HepG2 (cell line): Measurements from ENCODE around the gene TBCD. TPM values are rescaled to one million over a fixed set of nuclear protein-coding genes. Genes with fewer than 3 reads are reported as not detected.
A peak's percentile ranks its signal among the peaks of the same experiment; 100 is the strongest.

ENCODE experiments used
- AGO2 ChIP-seq: fragments of 200-400 bp; formaldehyde crosslinking; optimal IDR thresholded peaks from 2 replicates; pipeline ENCODE3; 2017; ENCODE audit warnings: mild to moderate bottlenecking, low read depth, low read length, moderate library complexity
- PRDM4 ChIP-seq: sonication (generic); formaldehyde crosslinking; IDR thresholded peaks from 2 replicates; pipeline ENCODE4 v1.9.0; 2021; ENCODE audit warnings: missing genetic modification reagents, borderline replicate concordance
- RBM22 ChIP-seq: fragments of 200-400 bp; formaldehyde crosslinking; optimal IDR thresholded peaks from 2 replicates; pipeline ENCODE3; 2017; ENCODE audit warnings: mild to moderate bottlenecking, low read length, moderate library complexity
- REPIN1 ChIP-seq: sonication (generic); formaldehyde crosslinking; IDR thresholded peaks from 2 replicates; pipeline ENCODE4 v1.8.0; 2022; ENCODE audit warnings: missing genetic modification reagents, low read depth, mild to moderate bottlenecking, borderline replicate concordance
- SIX4 ChIP-seq: sonication (generic); formaldehyde crosslinking; IDR thresholded peaks from 2 replicates; pipeline ENCODE4 v1.4.0; 2020; ENCODE audit warnings: missing genetic modification reagents
- ZNF180 ChIP-seq: sonication (generic); formaldehyde crosslinking; IDR thresholded peaks from 2 replicates; pipeline ENCODE4 v1.4.0; 2020; ENCODE audit warnings: low read depth, missing genetic modification reagents, borderline replicate concordance
- ZNF562 ChIP-seq: sonication (generic); formaldehyde crosslinking; IDR thresholded peaks from 2 replicates; pipeline ENCODE4 v1.8.0; 2022; ENCODE audit warnings: missing genetic modification reagents, borderline replicate concordance
- ZNF687 ChIP-seq: sonication (generic); formaldehyde crosslinking; IDR thresholded peaks from 2 replicates; pipeline ENCODE4 v1.5.1; 2020; ENCODE audit warnings: mild to moderate bottlenecking, missing genetic modification reagents, moderate library complexity
- polyA plus RNA-seq, 8 experiments: library from polyadenylated mRNA; depleted of rRNA in 3 of 8; stranded (reverse) in 7 of 8; unstranded in 1 of 8; fragments of >200 nt; fragmentation: Illumina TruSeq in 4 of 8; extraction: Trizol in 4 of 8; gene quantifications; 2 replicates each; pipeline versions ENCODE4 v1.2.1 to v1.2.3, GENCODE V29; 2011 to 2016; ENCODE audit warnings: low read depth in 4 of 8, missing spikeins in 1 of 8, mixed read lengths in 1 of 8; ENCODE audit not compliant: insufficient read depth in 1 of 8
- total RNA-seq, 5 experiments: library from RNA; depleted of rRNA; stranded (reverse); fragments of >200 nt; fragmentation: Illumina TruSeq; extraction: Trizol; gene quantifications; 2 replicates each; pipeline ENCODE4 v1.2.3, GENCODE V29; 2016; ENCODE audit warnings: low read depth in 1 of 5
- TF ChIP-seq, protein P1 (sequence below): sonication (generic); formaldehyde crosslinking; IDR thresholded peaks from 2 replicates; pipeline ENCODE4 v1.4.0; 2020; ENCODE audit warnings: missing genetic modification reagents
- TF ChIP-seq, protein P2 (sequence below): sonication (generic); formaldehyde crosslinking; IDR thresholded peaks from 2 replicates; pipeline ENCODE4 v1.4.0; 2020; ENCODE audit warnings: missing genetic modification reagents

Gene TBCD
- total and polyA plus RNA-seq, 2 of the 13 experiments (the other 11 are each of a cell fraction or from before 2014, with no cell fraction given): 33.9 to 54.8 TPM

- TF ChIP-seq ZNF562 (CRISPR knock-in tag) (no peak), AGO2 (peak; percentile 86), SIX4 (CRISPR knock-in tag) (no peak), REPIN1 (CRISPR knock-in tag) (no peak), ZNF687 (0 out of 2 replicates have a peak, but pooled peaks have one; percentile 13), RBM22 (peak; percentile 6), PRDM4 (CRISPR knock-in tag) (no peak), ZNF180 (no peak)
- TF ChIP-seq, protein P1, sequence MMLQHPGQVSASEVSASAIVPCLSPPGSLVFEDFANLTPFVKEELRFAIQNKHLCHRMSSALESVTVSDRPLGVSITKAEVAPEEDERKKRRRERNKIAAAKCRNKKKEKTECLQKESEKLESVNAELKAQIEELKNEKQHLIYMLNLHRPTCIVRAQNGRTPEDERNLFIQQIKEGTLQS: no peak
- TF ChIP-seq, protein P2, sequence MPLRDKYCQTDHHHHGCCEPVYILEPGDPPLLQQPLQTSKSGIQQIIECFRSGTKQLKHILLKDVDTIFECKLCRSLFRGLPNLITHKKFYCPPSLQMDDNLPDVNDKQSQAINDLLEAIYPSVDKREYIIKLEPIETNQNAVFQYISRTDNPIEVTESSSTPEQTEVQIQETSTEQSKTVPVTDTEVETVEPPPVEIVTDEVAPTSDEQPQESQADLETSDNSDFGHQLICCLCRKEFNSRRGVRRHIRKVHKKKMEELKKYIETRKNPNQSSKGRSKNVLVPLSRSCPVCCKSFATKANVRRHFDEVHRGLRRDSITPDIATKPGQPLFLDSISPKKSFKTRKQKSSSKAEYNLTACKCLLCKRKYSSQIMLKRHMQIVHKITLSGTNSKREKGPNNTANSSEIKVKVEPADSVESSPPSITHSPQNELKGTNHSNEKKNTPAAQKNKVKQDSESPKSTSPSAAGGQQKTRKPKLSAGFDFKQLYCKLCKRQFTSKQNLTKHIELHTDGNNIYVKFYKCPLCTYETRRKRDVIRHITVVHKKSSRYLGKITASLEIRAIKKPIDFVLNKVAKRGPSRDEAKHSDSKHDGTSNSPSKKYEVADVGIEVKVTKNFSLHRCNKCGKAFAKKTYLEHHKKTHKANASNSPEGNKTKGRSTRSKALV (CRISPR knock-in tag): no peak
- TF ChIP-seq, all 625 proteins: peak for 3
Measured at GRCh38 chr17:82941021-82942001, 189.4 kb downstream of the TBCD start (continued).
